ENCODE measurements around the gene FGD5. TPM values are rescaled to one million over a fixed set of nuclear protein-coding genes. Genes with fewer than 3 reads are reported as not detected.

Gene FGD5
- total RNA-seq, 3 donors from 2014 or later (not counting 1 experiment from before 2014, with no cell fraction given), result not detected

- no peaks in the 10 kb centered on the region for H3K36me3 ChIP-seq (ENCODE audit: control insufficient read depth, insufficient read depth, low read length)
- no peaks in the 10 kb centered on the region for H3K27me3 ChIP-seq (ENCODE audit: control insufficient read depth, insufficient read depth, low read length)
- H3K9me3 ChIP-seq (ENCODE audit: control insufficient read depth, insufficient read depth, low read length), result no peaks in the 10 kb centered on the region
- H3K27me3 Mint-ChIP-seq (ENCODE audit: low read depth in 2 of 2), result peaks cover 4 to 11% of the 10 kb centered on the region in 2 donors
- H3K36me3 Mint-ChIP-seq, result no peaks in the 10 kb centered on the region
- no peak overlapping the region for H3K4me3 ChIP-seq (ENCODE audit: low read length)
- no peak overlapping the region for H3K4me3 Mint-ChIP-seq
- peaks cover 4% of the 10 kb centered on the region for H3K4me1 ChIP-seq (ENCODE audit: control insufficient read depth, insufficient read depth, low read length)
- H3K27ac Mint-ChIP-seq, result no peak overlapping the region
- 65% methylated on average over 7 of the region's 7 CpGs for WGBS (ENCODE audit: insufficient coverage)
- DNase-seq, result no peak
- intact Hi-C loops (cut with micrococcal nuclease), result no loop called here
- no peaks in the 10 kb centered on the region for H3K9me3 Mint-ChIP-seq
- peaks cover 0 to 7% of the 10 kb centered on the region in 2 donors for H3K4me1 Mint-ChIP-seq
- TF ChIP-seq CTCF (IDR thresholded peaks at IDR 0.05), result no peak
- ATAC-seq, result no peak
- H3K27ac ChIP-seq (ENCODE audit: low read length), result no peak overlapping the region
These were observed 25.8 kb downstream of the FGD5 start for GRCh38 chr3:14844386-14845170.

- H3K27me3 ChIP-seq (ENCODE audit: control insufficient read depth, insufficient read depth, low read length), result no peaks in the 10 kb centered on the region
- Mint-ChIP-seq H3K27me3 (ENCODE audit: low read depth in 2 of 2) (peaks cover 4 to 14% of the 10 kb centered on the region in 2 donors), H3K4me3 (no peak overlapping the region), H3K4me1 (peaks cover 0 to 7% of the 10 kb centered on the region in 2 donors), H3K9me3 (no peaks in the 10 kb centered on the region), H3K27ac (no peak overlapping the region), H3K36me3 (no peaks in the 10 kb centered on the region)
- no peaks in the 10 kb centered on the region for H3K9me3 ChIP-seq (ENCODE audit: control insufficient read depth, insufficient read depth, low read length)
- no peaks in the 10 kb centered on the region for H3K36me3 ChIP-seq (ENCODE audit: control insufficient read depth, insufficient read depth, low read length)
- no peak for TF ChIP-seq CTCF (IDR thresholded peaks at IDR 0.05)
- no peak overlapping the region for H3K27ac ChIP-seq (ENCODE audit: low read length)
- intact Hi-C loops (cut with micrococcal nuclease), result no loop called here
- DNase-seq (no peak), ATAC-seq (no peak)
- peaks cover 4% of the 10 kb centered on the region for H3K4me1 ChIP-seq (ENCODE audit: control insufficient read depth, insufficient read depth, low read length)
- WGBS (ENCODE audit: insufficient coverage), result 55% methylated on average over 3 of the region's 3 CpGs
- H3K4me3 ChIP-seq (ENCODE audit: low read length), result no peak overlapping the region
These were observed 26.4 kb downstream of the FGD5 start for GRCh38 chr3:14845180-14845579.

GRCh38 chr3:14845826-14846225, 27.1 kb downstream of the FGD5 start:
- no peak overlapping the region for H3K4me3 Mint-ChIP-seq
- H3K4me1 Mint-ChIP-seq, result peaks cover 0 to 7% of the 10 kb centered on the region in 2 donors
- H3K36me3 Mint-ChIP-seq, result no peaks in the 10 kb centered on the region
- Histone ChIP-seq H3K4me3 (ENCODE audit: low read length) (no peak overlapping the region), H3K27me3 (ENCODE audit: control insufficient read depth, insufficient read depth, low read length) (no peaks in the 10 kb centered on the region), H3K36me3 (ENCODE audit: control insufficient read depth, insufficient read depth, low read length) (no peaks in the 10 kb centered on the region), H3K9me3 (ENCODE audit: control insufficient read depth, insufficient read depth, low read length) (no peaks in the 10 kb centered on the region), H3K27ac (ENCODE audit: low read length) (no peak overlapping the region), H3K4me1 (ENCODE audit: control insufficient read depth, insufficient read depth, low read length) (peaks cover 4% of the 10 kb centered on the region)
- no peaks in the 10 kb centered on the region for H3K9me3 Mint-ChIP-seq
- WGBS (ENCODE audit: insufficient coverage), result 89% methylated on average over 3 of the region's 4 CpGs
- ATAC-seq, result no peak
- no peak overlapping the region for H3K27ac Mint-ChIP-seq
- intact Hi-C loops (cut with micrococcal nuclease), result no loop called here
- H3K27me3 Mint-ChIP-seq (ENCODE audit: low read depth in 2 of 2), result peaks cover 7 to 14% of the 10 kb centered on the region in 2 donors
- TF ChIP-seq CTCF (IDR thresholded peaks at IDR 0.05), result no peak
- no peak for DNase-seq

Data from natural killer cell (primary cell).